ENCODE results near the gene ESPNL.

ESPNL gene

GRCh38 chr2:238130696-238131628 is 30.8 kb downstream of the ESPNL start:
- TF ChIP-seq CTCF (IDR thresholded peaks at IDR 0.05; ENCODE audit: control extremely low read depth, extremely low read depth, low read depth, missing control alignments): no peak
- POLR2A ChIA-PET: no interaction called here
- no peak for DNase-seq (ENCODE audit: extremely low spot score)
- CTCF ChIA-PET: interaction anchor here (1.3 kb wide), 2 partner anchors 8 kb away, joined by 4 to 5 read pairs; partner anchors contain the start of gene KLHL30

GRCh38 chr2:238131761-238132462 is 31.8 kb downstream of the ESPNL start:
- no peak for DNase-seq (ENCODE audit: extremely low spot score)
- no peak for TF ChIP-seq CTCF (IDR thresholded peaks at IDR 0.05; ENCODE audit: control extremely low read depth, extremely low read depth, low read depth, missing control alignments)
- ChIA-PET POLR2A (no interaction called here), CTCF (interaction anchor here (1.3 to 1.5 kb wide), 2 partner anchors 7 to 131 kb away, joined by 4 to 6 read pairs; no protein-coding TSS in a partner anchor)

GRCh38 chr2:238132463-238133450 is 32.6 kb downstream of the ESPNL start:
- TF ChIP-seq CTCF (IDR thresholded peaks at IDR 0.05; ENCODE audit: control extremely low read depth, extremely low read depth, low read depth, missing control alignments): no peak
- CTCF ChIA-PET: interaction anchor here (1.0 to 1.5 kb wide), 2 partner anchors 9 to 130 kb away, joined by 3 to 6 read pairs; no protein-coding TSS in a partner anchor
- DNase-seq (ENCODE audit: extremely low spot score): no peak
- POLR2A ChIA-PET: no interaction called here

- no peak for DNase-seq (ENCODE audit: extremely low spot score)
- POLR2A ChIA-PET: no interaction called here
- TF ChIP-seq CTCF (IDR thresholded peaks at IDR 0.05; ENCODE audit: control extremely low read depth, extremely low read depth, low read depth, missing control alignments): no peak
- CTCF ChIA-PET: interaction anchor here (1.0 to 1.5 kb wide), 2 partner anchors 8 to 129 kb away, joined by 3 to 6 read pairs; no protein-coding TSS in a partner anchor
Observed at GRCh38 chr2:238133499-238134392, 33.6 kb downstream of the ESPNL start.

- CTCF ChIA-PET: interaction anchor here (0.9 to 1.3 kb wide), 3 partner anchors 130 to 575 kb away, joined by 3 read pairs; no protein-coding TSS in a partner anchor
- TF ChIP-seq CTCF (IDR thresholded peaks at IDR 0.05; ENCODE audit: control extremely low read depth, extremely low read depth, low read depth, missing control alignments): no peak
- POLR2A ChIA-PET: no interaction called here
- no peak for DNase-seq (ENCODE audit: extremely low spot score)
Observed at GRCh38 chr2:238134393-238134785, 34.2 kb downstream of the ESPNL start.
